ENCODE data around the gene NEK1.

NEK1 gene

DNA sequence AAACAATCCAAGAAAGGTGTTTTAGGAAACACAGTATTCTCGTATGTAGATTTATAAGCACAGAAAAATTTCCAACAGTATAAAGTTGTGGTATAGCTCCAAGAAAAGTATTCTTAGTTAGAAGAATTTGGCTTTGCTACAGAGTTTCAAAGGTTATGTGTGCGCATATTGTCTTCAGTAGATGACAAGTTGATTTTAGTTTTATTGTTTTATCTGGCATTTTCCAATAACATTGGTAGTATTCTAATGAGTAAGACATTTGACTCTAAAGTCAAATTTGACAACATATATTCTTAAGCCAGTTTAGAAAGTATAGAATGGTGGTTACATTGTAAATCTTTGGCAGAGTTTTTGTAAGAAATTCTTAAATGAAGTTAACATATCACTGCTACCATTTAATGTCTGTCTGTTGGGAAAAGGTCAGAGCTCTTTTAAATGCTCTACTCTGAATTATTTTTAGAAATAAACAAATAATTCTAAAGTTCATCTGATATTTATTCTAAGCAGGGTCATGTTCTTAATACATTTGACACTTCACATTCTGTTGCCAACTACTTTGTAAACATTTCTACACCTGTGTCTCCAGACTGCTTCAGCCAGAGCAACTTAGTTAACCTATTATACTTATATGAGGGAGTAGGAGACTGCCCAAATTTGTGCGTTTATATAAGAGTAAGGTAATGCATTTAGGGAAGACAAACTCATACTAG, 38.0 kb upstream of the NEK1 start:
- no peak overlapping the region for H3K4me3 Mint-ChIP-seq
- TF ChIP-seq, protein P1, sequence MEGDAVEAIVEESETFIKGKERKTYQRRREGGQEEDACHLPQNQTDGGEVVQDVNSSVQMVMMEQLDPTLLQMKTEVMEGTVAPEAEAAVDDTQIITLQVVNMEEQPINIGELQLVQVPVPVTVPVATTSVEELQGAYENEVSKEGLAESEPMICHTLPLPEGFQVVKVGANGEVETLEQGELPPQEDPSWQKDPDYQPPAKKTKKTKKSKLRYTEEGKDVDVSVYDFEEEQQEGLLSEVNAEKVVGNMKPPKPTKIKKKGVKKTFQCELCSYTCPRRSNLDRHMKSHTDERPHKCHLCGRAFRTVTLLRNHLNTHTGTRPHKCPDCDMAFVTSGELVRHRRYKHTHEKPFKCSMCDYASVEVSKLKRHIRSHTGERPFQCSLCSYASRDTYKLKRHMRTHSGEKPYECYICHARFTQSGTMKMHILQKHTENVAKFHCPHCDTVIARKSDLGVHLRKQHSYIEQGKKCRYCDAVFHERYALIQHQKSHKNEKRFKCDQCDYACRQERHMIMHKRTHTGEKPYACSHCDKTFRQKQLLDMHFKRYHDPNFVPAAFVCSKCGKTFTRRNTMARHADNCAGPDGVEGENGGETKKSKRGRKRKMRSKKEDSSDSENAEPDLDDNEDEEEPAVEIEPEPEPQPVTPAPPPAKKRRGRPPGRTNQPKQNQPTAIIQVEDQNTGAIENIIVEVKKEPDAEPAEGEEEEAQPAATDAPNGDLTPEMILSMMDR (IDR thresholded peaks at IDR 0.05): no peak
- no peak overlapping the region for H3K27ac Mint-ChIP-seq
- H3K4me1 Mint-ChIP-seq: no peaks in the 10 kb centered on the region
- DNase-seq: no peak
- H3K36me3 Mint-ChIP-seq (ENCODE audit: low read depth): peaks cover 34% of the 10 kb centered on the region
- peaks cover 3% of the 10 kb centered on the region for H3K27me3 Mint-ChIP-seq (ENCODE audit: low read depth, poor library complexity)
- peaks cover 8% of the 10 kb centered on the region for H3K9me3 Mint-ChIP-seq

DNA sequence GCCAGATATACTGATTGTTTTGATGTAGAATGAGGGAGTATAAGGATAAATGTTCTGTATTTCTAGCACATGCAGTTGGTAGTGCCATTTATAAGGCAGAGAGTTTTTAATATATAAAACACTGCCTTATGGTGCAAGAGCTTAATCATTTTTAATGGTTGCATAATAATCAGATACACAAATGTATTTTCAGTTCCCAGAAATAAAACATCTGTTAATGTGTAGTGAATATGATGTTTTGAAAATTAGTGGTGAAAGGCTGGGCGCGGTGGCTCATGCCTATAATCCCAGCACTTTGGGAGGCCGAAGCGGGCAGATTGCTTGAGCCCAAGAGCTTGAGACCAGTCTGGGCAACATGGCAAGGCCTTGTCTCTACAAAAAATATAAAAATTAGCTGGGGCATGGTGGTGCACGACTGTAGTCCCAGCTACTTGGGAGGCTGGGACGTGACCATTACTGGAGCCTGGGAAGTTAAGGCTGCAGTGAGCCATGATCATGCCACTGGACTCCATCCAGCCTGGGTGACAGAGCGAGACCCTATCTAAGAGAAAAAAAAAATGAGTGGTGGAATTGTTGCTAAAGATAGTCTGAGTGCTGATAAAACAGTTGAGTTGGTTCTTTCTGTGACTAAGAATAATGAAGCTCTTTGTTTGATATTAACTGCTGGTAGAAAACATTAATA, 37.3 kb upstream of the NEK1 start:
- peaks cover 3% of the 10 kb centered on the region for H3K27me3 Mint-ChIP-seq (ENCODE audit: low read depth, poor library complexity)
- TF ChIP-seq, protein P1 (IDR thresholded peaks at IDR 0.05): no peak

DNA sequence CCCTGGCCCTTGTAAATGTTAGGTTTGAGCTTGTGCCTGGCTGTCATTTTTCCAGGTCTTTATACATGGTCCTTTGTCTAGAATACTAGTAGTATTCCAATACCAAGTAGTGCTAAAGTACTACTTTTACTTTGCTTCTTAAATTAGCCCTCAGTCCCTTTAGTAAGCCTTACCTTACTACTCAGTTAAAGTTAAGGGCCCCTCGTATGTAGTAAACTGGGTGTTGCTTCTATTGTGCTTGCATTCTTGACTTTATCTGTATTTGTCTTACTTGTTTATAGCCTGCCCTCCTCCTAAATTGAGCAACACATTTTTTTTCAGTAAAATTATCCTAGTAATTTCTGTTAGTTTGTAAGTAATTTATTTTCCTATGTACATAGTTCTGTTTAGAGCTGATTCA, 33.2 kb upstream of the NEK1 start:
- Mint-ChIP-seq H3K9me3 (no peaks in the 10 kb centered on the region), H3K27me3 (ENCODE audit: low read depth, poor library complexity) (peaks cover 3% of the 10 kb centered on the region), H3K4me1 (no peaks in the 10 kb centered on the region), H3K4me3 (no peak overlapping the region), H3K36me3 (ENCODE audit: low read depth) (peaks cover 25% of the 10 kb centered on the region), H3K27ac (no peak overlapping the region)
- no peak for DNase-seq
- TF ChIP-seq, protein P1 (IDR thresholded peaks at IDR 0.05): no peak

More for the DNA sequence above, 37.3 kb upstream of the NEK1 start:
- H3K27ac Mint-ChIP-seq: no peak overlapping the region
- no peak for DNase-seq
- H3K9me3 Mint-ChIP-seq: peaks cover 5% of the 10 kb centered on the region
- no peaks in the 10 kb centered on the region for H3K4me1 Mint-ChIP-seq
- peaks cover 31% of the 10 kb centered on the region for H3K36me3 Mint-ChIP-seq (ENCODE audit: low read depth)
- H3K4me3 Mint-ChIP-seq: no peak overlapping the region

DNA sequence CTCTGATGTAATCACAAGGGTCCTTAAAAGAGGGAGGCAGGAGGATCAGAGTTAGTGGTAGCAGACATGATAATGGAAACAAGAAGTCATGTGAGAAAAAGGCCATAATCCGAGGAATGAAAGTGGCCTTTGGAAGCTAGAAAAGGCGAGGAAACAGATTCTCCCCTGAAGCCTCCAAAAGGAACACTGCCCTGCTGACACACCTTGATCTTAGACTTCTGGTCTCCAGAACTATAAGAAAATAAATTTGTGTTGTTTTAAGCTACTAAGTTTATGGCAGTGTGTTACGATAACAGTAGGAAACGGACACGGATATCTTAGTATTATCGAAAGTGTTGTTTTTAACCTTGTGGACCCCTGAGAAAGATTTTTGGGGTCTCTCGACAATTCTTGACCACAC, 32.4 kb upstream of the NEK1 start:
- Mint-ChIP-seq H3K27me3 (ENCODE audit: low read depth, poor library complexity) (peaks cover 1% of the 10 kb centered on the region), H3K4me3 (no peak overlapping the region), H3K9me3 (no peaks in the 10 kb centered on the region), H3K4me1 (no peaks in the 10 kb centered on the region), H3K36me3 (ENCODE audit: low read depth) (peaks cover 30% of the 10 kb centered on the region), H3K27ac (no peak overlapping the region)
- DNase-seq: no peak
- TF ChIP-seq, protein P1 (IDR thresholded peaks at IDR 0.05): no peak

DNA sequence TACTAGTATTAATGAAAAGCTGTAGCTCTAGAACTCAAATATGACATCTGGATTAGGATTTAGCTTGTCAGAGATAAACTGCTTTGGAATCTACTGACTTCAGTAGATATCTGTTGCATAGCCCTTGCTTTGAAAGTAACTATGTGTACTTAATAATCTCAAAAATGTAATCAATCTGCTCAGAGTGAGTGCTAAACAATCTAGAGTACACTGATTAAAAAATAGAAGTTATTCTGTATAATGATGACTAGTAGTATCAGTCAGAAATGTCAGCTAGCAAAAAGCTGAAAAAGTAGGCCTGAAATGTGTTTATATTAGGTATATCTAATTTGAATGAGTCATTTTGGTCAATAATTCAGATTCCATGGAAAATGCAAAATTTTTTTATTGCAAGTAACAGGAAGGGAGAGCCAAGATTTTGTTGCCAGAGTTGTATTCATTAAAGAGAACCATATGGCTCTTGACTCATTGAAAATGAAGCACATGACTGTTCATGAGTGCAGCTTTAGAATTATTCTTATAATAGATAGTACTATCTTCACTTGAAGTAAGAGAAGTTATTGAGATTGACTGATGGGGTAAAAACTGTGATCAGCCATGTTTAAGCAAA, 28.0 kb upstream of the NEK1 start:
- peaks cover 56% of the 10 kb centered on the region for H3K36me3 Mint-ChIP-seq (ENCODE audit: low read depth)
- no peaks in the 10 kb centered on the region for H3K4me1 Mint-ChIP-seq
- H3K9me3 Mint-ChIP-seq: no peaks in the 10 kb centered on the region
- no peak for DNase-seq
- H3K27me3 Mint-ChIP-seq (ENCODE audit: low read depth, poor library complexity): peaks cover 4% of the 10 kb centered on the region
- no peak overlapping the region for H3K27ac Mint-ChIP-seq
- no peak overlapping the region for H3K4me3 Mint-ChIP-seq
- TF ChIP-seq, protein P1 (IDR thresholded peaks at IDR 0.05): no peak
